HT1080 (cell line): ENCODE data around the gene JUP. TPM values are rescaled to one million over a fixed set of nuclear protein-coding genes. Genes with fewer than 3 reads are reported as not detected.

Experiments used
- DNase-seq: peaks from one replicate; pipeline ENCODE4 v3.0.0-alpha.2; 2015; ENCODE audit warnings: low read depth
- small RNA-seq: library from RNA; depleted of rRNA; stranded (forward); fragments of <200 nt; gene quantifications from one replicate; pipeline ENCODE3, GENCODE V24; 2014
- total RNA-seq: library from RNA; depleted of rRNA; stranded (reverse); fragments of >200 nt; shearing (Covaris generic); gene quantifications from 2 replicates; pipeline ENCODE4 v1.2.3, GENCODE V29; 2014; rRNA removed

The JUP gene
- total RNA-seq, 1 experiment from 2014 or later, result 4.0 TPM

DNA sequence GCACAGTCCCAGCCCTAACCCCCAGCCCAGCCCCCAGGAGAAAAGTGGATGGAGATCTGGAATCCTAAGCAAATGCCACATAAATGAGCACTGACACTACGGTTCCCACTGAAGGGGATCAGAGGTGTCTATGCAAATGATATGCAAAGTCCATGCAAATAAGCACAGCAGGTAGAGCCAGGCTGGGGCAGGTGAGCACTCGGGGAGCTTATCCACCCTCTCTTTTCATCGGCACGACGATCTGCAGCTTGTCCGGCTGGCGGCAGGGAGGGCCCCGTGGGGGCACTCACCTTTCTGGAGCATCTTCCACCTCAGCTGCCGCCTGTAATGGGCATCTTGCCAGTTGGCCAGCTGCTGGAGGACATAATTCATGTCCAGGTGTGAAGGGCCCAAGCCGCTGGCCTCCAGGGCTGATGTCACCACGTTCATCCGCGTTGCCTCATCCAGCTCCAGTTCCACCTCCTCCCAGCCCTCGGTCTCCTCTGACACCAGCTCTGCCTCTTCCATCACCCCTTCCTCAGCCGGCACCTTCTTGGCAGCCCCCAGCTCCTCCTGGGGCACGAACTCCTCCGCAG is 61.9 kb downstream of the JUP start:
- DNase-seq, result no peak

DNA sequence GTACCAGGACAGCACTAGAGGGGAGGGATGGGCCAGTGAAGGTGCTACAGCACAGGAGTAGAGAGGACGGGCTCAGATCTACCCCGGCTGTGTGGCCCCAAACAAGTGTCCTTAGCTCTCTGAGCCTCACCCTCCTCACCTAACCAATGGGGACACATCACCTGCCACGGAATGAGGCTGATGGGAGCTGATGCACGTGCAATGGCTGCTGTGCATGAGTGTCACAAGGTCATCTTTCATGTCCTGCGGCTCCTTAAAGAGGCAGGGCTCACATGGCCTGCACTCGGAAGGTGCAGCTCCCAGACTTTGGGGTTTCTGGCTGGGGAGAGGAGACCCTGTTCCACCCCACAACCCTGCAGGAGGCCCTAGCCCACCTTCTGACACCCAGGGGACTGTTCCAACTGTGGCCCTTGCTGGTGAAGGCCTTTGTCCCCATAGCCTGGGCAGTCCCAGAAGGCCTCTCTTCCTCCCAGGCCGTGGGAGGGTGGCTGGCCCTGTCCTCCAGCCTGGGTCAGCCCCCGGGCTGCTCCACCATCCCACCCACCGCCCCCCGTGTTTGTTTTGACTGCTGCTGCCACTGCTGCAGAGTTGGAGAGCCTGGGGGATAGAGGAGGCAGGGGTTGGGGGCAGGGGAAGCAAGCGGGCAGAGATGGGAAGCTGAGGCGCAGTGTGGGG is 62.6 kb downstream of the JUP start:
- DNase-seq, result no peak

DNA sequence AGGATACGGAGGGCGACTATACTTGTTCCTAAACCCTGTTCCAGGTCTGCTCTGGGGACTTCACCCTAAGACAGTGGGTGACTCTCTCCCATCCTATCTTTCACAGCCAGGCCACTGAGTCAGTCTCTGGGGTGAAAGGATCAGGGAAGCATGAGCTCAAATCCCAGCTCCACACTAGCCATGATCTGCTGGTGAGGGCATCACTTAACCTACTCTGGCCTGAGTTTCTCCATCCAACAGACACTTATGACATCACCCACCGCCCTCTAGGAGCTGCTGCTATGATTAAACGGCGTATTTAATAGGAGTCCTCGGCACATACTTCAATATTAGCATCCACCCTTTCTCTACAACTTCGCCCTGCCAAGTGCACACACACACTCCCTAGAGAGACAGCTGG is 64.3 kb downstream of the JUP start:
- no peak for DNase-seq

DNA sequence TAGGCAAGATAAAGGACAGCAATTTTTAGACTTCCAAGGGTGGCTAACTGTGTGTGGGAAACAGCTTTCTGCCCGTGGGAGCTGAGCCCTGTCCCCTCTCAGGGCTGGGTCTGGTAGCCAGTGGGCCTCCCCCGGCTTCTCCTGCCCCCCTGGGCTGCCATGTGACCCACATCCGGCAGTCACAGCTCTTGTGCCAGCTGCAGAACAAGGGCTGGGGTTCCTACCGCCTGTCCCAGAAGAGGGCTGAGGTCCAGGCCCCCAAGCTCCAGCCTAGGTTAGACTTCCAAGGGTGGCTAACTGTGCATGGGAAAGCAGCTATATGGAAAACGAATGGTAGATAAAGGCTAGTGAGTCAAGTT is 68.2 kb downstream of the JUP start:
- DNase-seq, result no peak

DNA sequence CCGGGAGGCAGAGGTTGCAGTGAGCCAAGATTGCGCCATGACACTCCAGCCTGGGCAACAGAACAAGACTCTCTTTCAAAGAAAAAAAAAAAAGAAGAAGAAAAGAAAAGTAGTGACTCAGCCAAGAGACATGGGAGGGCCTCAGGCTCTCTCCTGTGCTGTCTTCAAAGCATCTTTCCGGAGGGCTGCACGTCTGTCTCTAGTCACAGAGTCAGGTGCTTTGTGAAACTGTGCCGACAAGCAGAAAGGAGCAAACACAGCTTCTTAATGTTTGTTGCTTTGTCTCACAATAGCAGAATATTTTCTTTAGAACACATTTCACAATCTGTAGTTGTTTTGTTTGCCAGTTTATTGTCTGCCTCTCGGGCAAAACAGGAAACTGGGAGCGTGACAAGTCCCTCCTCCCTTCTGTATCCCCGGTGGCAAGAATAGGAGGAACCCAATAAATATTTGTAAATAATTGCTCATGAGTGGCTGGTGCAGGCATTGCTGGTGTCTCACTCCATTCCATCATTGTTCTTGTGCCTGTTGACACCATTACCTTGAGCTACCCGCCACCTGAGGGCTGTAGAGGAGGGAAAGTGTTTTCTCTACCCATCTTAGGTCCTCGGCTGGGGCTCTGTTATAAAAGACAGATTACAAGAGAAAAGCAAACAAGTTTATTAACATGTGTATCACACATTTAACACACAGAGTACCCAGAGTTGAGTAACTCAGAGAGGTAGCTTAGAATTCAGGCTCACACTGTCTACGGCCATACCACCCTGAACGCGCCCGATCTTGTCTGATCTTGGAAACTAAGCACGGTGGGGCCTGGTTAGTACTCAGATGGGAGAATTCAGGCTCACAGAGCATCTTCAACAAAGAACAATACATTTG is 68.9 kb downstream of the JUP start:
- DNase-seq, result peak; percentile 63

DNA sequence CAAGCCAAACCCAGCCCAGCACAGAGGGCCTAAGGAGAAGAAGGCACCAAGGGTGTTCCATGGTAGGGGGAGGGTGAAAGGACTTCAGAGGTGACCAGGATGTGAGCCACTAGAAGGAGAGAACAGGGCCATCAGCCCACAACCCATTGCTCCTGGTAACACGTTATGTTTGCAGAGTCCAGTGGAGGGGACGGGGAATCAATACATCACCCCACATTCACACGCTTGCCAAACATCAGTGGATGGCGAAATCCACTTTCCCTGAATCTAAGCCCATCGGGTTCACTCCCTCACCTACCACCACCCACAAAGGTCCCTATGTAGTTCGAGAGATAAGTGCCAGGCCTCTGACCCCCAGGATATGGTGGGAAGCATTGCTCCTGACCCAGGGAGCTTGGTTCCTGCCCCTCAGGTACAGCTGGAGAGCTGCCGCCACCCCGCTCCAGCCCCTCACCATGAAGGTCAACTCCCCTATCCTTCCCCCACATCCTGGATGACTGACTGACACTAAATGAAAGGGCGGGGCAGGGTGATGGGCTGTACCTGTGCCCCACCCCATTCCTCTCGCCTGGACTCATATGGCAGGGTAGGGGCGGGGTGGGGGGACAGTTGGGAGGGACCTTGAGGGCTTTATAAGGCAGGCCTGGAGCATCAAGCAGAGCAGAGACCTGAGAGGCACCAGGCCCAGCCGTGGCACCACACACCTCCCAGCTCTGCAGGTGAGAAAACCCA is 74.7 kb downstream of the JUP start, which contains the start of gene GAST:
Gene GAST, plus strand, starts transcription at position 663 of the 732 bp plus-strand sequence. CDS start 3,106 bp downstream, outside the sequence.
- no peak for DNase-seq

DNA sequence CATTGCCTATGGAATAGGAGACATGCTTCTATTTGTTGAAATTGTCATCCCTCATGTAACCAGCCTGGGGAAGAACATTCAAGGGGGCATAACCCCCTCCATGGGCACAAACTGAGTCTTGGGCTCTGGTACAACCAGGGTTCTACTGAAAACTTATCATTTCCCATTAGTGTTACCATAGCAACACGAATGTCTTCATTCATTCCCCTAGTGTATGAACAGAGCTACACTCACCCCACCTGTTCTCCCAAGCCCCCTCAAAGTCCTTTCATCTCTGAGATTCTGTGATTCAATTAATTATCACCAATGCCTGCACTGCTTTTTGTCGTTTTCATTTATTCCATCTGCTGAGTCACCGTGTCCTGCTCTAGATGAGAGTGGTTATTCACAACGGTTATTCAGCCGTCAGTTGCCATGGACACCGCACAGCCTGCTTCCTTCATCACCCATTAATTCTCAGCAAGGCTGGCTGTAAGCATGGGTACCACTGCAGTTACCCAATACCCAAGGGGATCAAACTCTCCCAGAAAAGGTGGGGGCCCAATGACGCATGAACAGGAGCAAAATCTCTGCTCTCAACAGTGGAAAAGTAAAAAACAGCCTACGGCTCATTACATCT is 75.9 kb downstream of the JUP start:
- DNase-seq, result peak; percentile 81

DNA sequence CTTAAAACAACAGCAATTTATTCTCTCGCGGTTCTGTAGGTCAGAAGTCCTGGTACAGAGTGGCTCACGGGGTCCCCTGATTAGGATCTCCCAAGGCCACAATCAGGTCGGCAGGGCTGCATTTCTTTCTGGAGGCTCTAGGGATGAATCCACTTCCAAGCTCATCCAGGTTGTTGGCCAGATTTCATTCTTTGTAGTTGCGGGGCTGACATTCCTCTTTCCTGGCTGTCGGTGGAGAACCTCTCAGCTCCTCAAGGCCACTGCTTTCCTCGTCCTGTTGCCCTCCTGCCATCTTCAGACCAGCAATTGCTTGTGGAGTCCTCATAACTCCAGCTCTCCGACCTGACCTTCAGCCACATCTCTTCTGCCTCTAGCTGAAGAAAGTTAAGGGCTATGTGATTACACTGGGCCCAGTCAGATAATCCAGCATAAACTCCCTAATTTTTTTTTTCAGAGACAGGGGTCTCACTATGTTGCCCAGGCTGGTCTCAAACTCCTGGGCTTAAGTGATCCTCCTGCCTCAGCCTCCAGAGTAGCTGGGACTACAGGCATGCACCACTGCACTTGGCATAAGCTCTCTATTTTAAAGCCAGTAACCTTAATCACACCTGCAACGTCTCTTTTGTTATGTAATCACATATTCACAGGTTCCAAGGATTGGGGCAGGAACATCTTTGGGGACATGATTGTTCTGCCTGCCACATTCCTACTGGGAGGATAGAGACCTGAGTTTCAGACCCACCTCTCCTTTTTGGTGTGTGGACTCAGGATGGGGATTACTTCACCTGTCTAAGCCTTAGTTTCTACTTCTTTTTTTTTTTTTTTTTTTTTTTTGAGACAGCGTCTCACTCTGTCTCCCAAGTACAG is 78.5 kb downstream of the JUP start:
- DNase-seq, result no peak

DNA sequence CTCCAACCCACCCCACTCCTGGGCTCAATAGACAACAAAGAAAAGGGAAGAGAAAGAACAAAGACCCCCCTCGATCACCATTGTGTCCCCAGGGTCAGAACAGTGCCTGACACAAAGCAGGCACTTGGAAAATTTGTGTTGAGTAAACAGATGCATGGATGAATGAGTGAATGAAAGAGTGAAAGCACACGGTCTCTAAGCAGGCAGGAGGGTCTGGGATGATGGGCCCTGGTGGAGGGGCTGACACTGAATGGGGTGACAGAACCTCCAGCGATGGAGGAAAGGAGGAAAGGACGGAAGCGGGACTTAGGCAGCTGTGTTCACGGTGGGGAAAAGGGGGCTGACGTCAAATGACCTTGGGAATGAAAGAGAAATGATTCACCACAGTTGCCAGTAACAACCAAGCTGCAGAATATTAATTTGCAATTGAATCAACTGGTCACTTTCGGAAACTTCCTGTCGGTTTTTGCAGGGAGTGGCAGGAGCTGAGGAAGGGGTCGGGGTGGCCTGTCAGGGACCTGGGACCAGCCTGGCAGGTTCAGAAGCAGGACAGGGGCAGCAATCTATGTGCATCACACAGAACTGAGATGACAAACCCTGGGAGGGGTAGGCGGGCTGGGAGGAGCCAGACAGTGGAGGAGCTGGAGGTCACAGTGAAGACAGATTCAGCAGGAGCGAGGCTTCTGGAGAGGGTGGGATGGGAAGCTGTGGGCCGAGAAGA is 81.1 kb downstream of the JUP start:
- DNase-seq, result peak; percentile 68

Small RNAs within 50 kb of the gene (small RNA-seq; reads per million reads assigned to genes)
- gene RN7SL399P, result not detected
- 0.11 reads per million for gene RNA5SP442

Other genes starting within 250 kb of the JUP start
- not detected in 2 replicates for gene KRT9, start 214.7 kb downstream of the JUP start, total RNA-seq
- gene KRT14, start 199.8 kb downstream of the JUP start, total RNA-seq, result 0.05 TPM in 1 of 2 replicates, not detected in the other
- not detected in 2 replicates for gene KRT16, start 173.9 kb downstream of the JUP start, total RNA-seq
- gene KRT17, start 162.1 kb downstream of the JUP start, total RNA-seq, result 0.72 and 1.6 TPM in 2 replicates
- 78.2 and 312 TPM in 2 replicates for gene EIF1, start 97.8 kb downstream of the JUP start, total RNA-seq
- gene GAST, start 74.4 kb downstream of the JUP start, total RNA-seq, result not detected in 2 replicates
- gene HAP1, start 52.1 kb downstream of the JUP start, total RNA-seq, result 0.10 TPM in 1 of 2 replicates, not detected in the other
- gene P3H4, start 25.2 kb upstream of the JUP start, total RNA-seq, result 71.9 and 75.5 TPM in 2 replicates
- 199 and 204 TPM in 2 replicates for gene FKBP10, start 26.3 kb upstream of the JUP start, total RNA-seq
- gene NT5C3B, start 49.5 kb upstream of the JUP start, total RNA-seq, result 56.2 and 73.8 TPM in 2 replicates
- not detected in 2 replicates for gene KLHL10, start 51.1 kb upstream of the JUP start, total RNA-seq
- 25.1 and 26.3 TPM in 2 replicates for gene KLHL11, start 78.7 kb upstream of the JUP start, total RNA-seq
- 205 and 226 TPM in 2 replicates for gene ACLY, start 132.2 kb upstream of the JUP start, total RNA-seq
- 0.10 TPM in 1 of 2 replicates, not detected in the other for gene ODAD4, start 143.9 kb upstream of the JUP start, total RNA-seq
- gene CNP, start 180.1 kb upstream of the JUP start, total RNA-seq, result 41.7 and 66.7 TPM in 2 replicates
- gene DNAJC7, start 230.7 kb upstream of the JUP start, total RNA-seq, result 133 and 150 TPM in 2 replicates
- gene NKIRAS2, start 233.4 kb upstream of the JUP start, total RNA-seq, result 47.5 and 53.2 TPM in 2 replicates